ENCODE measurements around the gene PCK1.

DNA sequence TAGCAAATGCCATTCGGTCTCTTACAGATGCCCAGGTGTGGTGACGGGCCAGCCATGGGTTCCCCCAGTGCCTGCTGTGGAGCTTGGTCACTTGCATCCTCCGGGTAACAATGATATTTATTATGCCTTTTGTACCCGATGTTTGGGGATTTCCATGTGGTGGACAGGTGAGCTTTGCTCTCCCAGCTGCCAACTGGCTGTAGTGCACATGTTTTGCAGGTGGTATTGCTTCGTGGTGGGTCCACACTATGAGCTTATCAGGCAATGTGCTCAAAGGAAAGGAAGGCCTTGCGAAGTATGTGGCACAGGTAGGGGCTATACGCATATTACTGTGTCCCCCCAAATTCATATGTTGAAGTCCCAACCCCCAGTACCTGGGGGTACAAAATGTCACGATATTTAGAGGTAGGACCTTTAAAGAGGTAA, 31.7 kb upstream of the PCK1 start:
- TF ChIP-seq HDAC6 (IDR thresholded peaks at IDR 0.05; ENCODE audit: low read depth, low read length) (no peak), TAF1 (IDR thresholded peaks at IDR 0.05; ENCODE audit: low read depth, low read length) (no peak), SIRT6 (IDR thresholded peaks at IDR 0.05; ENCODE audit: low read length) (no peak), MAX (IDR thresholded peaks at IDR 0.05) (no peak), TAF7 (optimal IDR thresholded peaks at IDR 0.05; ENCODE audit: borderline replicate concordance, low read depth, low read length) (no peak)
- TF ChIP-seq, protein P1, sequence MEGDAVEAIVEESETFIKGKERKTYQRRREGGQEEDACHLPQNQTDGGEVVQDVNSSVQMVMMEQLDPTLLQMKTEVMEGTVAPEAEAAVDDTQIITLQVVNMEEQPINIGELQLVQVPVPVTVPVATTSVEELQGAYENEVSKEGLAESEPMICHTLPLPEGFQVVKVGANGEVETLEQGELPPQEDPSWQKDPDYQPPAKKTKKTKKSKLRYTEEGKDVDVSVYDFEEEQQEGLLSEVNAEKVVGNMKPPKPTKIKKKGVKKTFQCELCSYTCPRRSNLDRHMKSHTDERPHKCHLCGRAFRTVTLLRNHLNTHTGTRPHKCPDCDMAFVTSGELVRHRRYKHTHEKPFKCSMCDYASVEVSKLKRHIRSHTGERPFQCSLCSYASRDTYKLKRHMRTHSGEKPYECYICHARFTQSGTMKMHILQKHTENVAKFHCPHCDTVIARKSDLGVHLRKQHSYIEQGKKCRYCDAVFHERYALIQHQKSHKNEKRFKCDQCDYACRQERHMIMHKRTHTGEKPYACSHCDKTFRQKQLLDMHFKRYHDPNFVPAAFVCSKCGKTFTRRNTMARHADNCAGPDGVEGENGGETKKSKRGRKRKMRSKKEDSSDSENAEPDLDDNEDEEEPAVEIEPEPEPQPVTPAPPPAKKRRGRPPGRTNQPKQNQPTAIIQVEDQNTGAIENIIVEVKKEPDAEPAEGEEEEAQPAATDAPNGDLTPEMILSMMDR (IDR thresholded peaks at IDR 0.05; ENCODE audit: control extremely low read depth in 1 of 3, insufficient read depth in 1 of 3, low read depth in 1 of 3, low read length in 3 of 3) = no peak
- TF ChIP-seq, protein P2, sequence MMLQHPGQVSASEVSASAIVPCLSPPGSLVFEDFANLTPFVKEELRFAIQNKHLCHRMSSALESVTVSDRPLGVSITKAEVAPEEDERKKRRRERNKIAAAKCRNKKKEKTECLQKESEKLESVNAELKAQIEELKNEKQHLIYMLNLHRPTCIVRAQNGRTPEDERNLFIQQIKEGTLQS (IDR thresholded peaks at IDR 0.05; ENCODE audit: insufficient read depth, low read depth, low read length) = no peak

Data from H1 (cell line).